Lower leg skin (tissue), 4 donors: ENCODE measurements around the gene IL17B. TPM values are rescaled to one million over a fixed set of nuclear protein-coding genes. Genes with fewer than 3 reads are reported as not detected.

Experiments used
- DNase-seq, 2 donors: peaks; one replicate each; pipeline ENCODE4 v3.0.0-alpha.2; 2019; ENCODE audit warnings: low spot score in 2 of 2
- H3K4me3 ChIP-seq: fragments of 200-600 bp; sonication (generic); 2 replicates; pipeline ENCODE4 v1.5.1; 2017; ENCODE audit warnings: mild to moderate bottlenecking, low read depth; ENCODE audit not compliant: poor library complexity, severe bottlenecking
- POLR2A ChIP-seq, 2 donors: fragments of 450-650 bp; IDR thresholded peaks; one replicate each; pipeline ENCODE4 v1.6.1; 2016 to 2017; ENCODE audit warnings: antibody characterized with exemption in 2 of 2, mild to moderate bottlenecking in 1 of 2, moderate library complexity in 1 of 2
- WGBS, 2 donors: methylation state at CpG; one replicate each; pipeline ENCODE4 v1.1.5; 2018; 5-methylcytosine and 5-hydroxymethylcytosine counted together
- intact Hi-C: fragments of 100-400 bp; cut with DNase I; formaldehyde crosslinking; loops from one replicate; pipeline ENCODE4 v1.15.0; 2023; ENCODE audit warnings: low total_unique reads
- total RNA-seq, 4 donors: library from RNA; depleted of rRNA; stranded (reverse); fragments of >200 nt; gene quantifications; one replicate each; pipeline ENCODE4 v1.1.0, GENCODE V29; 2016
- TF ChIP-seq, protein P1 (sequence below), 3 donors: fragments of 450-650 bp; IDR thresholded peaks; one replicate each; pipeline ENCODE4 v1.5.1; 2016; ENCODE audit warnings: antibody characterized with exemption in 3 of 3, mild to moderate bottlenecking in 3 of 3, moderate library complexity in 2 of 3

IL17B gene
- total RNA-seq, 4 donors from 2014 or later: not detected

- TF ChIP-seq, protein P1, sequence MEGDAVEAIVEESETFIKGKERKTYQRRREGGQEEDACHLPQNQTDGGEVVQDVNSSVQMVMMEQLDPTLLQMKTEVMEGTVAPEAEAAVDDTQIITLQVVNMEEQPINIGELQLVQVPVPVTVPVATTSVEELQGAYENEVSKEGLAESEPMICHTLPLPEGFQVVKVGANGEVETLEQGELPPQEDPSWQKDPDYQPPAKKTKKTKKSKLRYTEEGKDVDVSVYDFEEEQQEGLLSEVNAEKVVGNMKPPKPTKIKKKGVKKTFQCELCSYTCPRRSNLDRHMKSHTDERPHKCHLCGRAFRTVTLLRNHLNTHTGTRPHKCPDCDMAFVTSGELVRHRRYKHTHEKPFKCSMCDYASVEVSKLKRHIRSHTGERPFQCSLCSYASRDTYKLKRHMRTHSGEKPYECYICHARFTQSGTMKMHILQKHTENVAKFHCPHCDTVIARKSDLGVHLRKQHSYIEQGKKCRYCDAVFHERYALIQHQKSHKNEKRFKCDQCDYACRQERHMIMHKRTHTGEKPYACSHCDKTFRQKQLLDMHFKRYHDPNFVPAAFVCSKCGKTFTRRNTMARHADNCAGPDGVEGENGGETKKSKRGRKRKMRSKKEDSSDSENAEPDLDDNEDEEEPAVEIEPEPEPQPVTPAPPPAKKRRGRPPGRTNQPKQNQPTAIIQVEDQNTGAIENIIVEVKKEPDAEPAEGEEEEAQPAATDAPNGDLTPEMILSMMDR (IDR thresholded peaks at IDR 0.05): no peak
- no peak for TF ChIP-seq POLR2A (IDR thresholded peaks at IDR 0.05)
- intact Hi-C loops: loop anchor here (5.0 to 10.0 kb wide), 3 partner anchors 49 to 234 kb away; no protein-coding TSS in a partner anchor
- H3K4me3 ChIP-seq: no peak overlapping the region
- 72 to 74% methylated on average over 9 of the region's 9 CpGs for WGBS, 2 donors
- DNase-seq: no peak
These were observed 4.3 kb upstream of the IL17B start for GRCh38 chr5:149383399-149383798.

DNA sequence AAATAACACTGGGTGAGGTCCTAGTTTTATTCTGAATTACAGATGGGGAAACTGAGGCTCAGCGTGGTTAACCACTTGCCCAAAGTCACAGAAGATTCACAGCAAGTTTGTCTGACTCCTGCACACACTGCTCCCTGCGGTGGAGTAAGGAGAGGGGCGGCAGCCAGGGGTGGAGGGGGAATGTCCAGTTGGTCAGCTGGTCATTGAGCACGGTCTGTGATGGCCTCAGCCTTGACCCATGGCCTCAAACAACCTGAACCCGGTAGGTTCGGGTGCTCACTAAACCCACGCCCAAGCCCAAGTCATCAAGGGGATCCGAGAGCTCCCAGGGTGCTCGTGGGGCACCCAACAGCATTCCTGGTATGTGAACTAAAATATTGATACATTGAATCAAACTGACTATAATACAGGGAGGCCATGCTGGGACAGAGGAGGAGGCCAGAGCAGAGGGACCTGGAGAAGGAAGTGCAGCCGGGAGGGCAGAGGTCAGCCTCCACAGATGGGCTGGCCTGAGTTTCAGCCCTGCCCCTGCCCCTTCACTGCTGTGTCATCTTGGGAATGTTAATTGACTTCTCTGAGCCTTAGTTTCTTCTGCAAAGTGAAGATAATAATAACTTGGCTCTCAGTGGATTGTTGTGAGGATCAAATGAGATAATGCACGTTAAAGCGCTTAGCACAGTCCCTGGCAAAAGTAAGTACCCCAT, 3.6 kb upstream of the IL17B start:
- 73 to 80% methylated on average over 12 of the region's 12 CpGs for WGBS, 2 donors

DNA sequence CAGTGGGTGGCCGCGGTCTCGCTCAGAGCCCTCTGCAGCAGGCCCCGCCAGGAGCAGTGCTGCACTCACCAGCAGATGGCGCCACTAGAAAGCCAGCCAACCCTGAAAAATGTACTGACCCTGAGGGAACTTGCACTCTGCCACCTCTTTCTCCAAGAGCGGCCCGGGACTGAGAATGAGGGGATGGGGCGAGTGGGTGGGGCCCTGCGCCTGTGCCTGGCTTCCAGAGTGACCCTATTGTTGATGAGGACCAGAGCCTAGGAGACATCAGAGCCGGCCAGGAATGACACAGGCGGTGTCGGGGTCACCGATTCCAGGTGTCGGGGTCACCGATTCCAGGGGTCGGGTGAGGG, 2.9 kb upstream of the IL17B start:
- H3K4me3 ChIP-seq: no peak overlapping the region
- no peak for TF ChIP-seq POLR2A (IDR thresholded peaks at IDR 0.05)
- TF ChIP-seq, protein P1 (IDR thresholded peaks at IDR 0.05): peak in 1 of 3 donors; percentile 68
- DNase-seq: peak; percentile 68 to 95
- intact Hi-C loops: loop anchor here (5.0 to 10.0 kb wide), 3 partner anchors 50 to 235 kb away; no protein-coding TSS in a partner anchor
- WGBS, 2 donors: 26% methylated on average over 16 of the region's 16 CpGs

More for the DNA sequence above, 3.6 kb upstream of the IL17B start:
- H3K4me3 ChIP-seq: no peak overlapping the region
- TF ChIP-seq, protein P1 (IDR thresholded peaks at IDR 0.05): no peak
- TF ChIP-seq POLR2A (IDR thresholded peaks at IDR 0.05): no peak
- DNase-seq: no peak
- intact Hi-C loops: loop anchor here (5.0 to 10.0 kb wide), 3 partner anchors 50 to 235 kb away; no protein-coding TSS in a partner anchor

- WGBS, 2 donors: 49 to 58% methylated on average over 8 of the region's 8 CpGs
- H3K4me3 ChIP-seq: no peak overlapping the region
- intact Hi-C loops: loop anchor here (5.0 to 10.0 kb wide), 3 partner anchors 51 to 236 kb away; no protein-coding TSS in a partner anchor
These were observed 2.3 kb upstream of the IL17B start for GRCh38 chr5:149381261-149381985.

GRCh38 chr5:149380466-149381121, 1.5 kb upstream of the IL17B start:
- TF ChIP-seq, protein P1 (IDR thresholded peaks at IDR 0.05): no peak
- no peak for TF ChIP-seq POLR2A (IDR thresholded peaks at IDR 0.05)
- WGBS, 2 donors: 76 to 78% methylated on average over 12 to 15 of the region's 16 CpGs
- no peak for DNase-seq
- intact Hi-C loops: loop anchor here (5.0 to 10.0 kb wide), 3 partner anchors 52 to 237 kb away; no protein-coding TSS in a partner anchor
- no peak overlapping the region for H3K4me3 ChIP-seq

More at GRCh38 chr5:149381261-149381985, 2.3 kb upstream of the IL17B start:
- DNase-seq: no peak
- no peak for TF ChIP-seq POLR2A (IDR thresholded peaks at IDR 0.05)
- TF ChIP-seq, protein P1 (IDR thresholded peaks at IDR 0.05): no peak
